Suprapubic skin (tissue), 4 donors: ENCODE measurements around the gene GSK3B. TPM values are rescaled to one million over a fixed set of nuclear protein-coding genes. Genes with fewer than 3 reads are reported as not detected.

Experiments
- DNase-seq, 2 donors: peaks; one replicate each; pipeline ENCODE4 v3.0.0-alpha.2; 2019; ENCODE audit warnings: low spot score in 2 of 2
- H3K27ac ChIP-seq: fragments of 200-600 bp; sonication (generic); one replicate; pipeline ENCODE4 v1.5.1; 2019
- H3K27me3 ChIP-seq: fragments of 200-600 bp; sonication (generic); one replicate; pipeline ENCODE4 v1.5.1; 2019
- H3K36me3 ChIP-seq: fragments of 200-600 bp; sonication (generic); one replicate; pipeline ENCODE4 v1.5.1; 2019
- H3K4me1 ChIP-seq: fragments of 200-600 bp; sonication (generic); one replicate; pipeline ENCODE4 v1.5.1; 2019
- H3K4me3 ChIP-seq: fragments of 200-600 bp; sonication (generic); one replicate; pipeline ENCODE4 v1.5.1; 2019; ENCODE audit warnings: mild to moderate bottlenecking
- H3K9me3 ChIP-seq: fragments of 200-600 bp; sonication (generic); one replicate; pipeline ENCODE4 v1.5.1; 2019
- CTCF ChIP-seq, 2 donors: fragments of 200-600 bp in 1 of 2; fragments of 450-650 bp in 1 of 2; sonication (generic) in 1 of 2; IDR thresholded peaks; one replicate each; pipeline ENCODE4 v1.5.1; 2016 to 2019; ENCODE audit warnings: antibody characterized with exemption in 2 of 2, mild to moderate bottlenecking in 1 of 2, moderate library complexity in 1 of 2
- EP300 ChIP-seq: sonication (generic); formaldehyde crosslinking; IDR thresholded peaks from one replicate; pipeline ENCODE4 v1.6.1; 2017; ENCODE audit warnings: antibody characterized with exemption
- POLR2A ChIP-seq, 2 donors: fragments of 450-650 bp; IDR thresholded peaks; one replicate each; pipeline ENCODE4 v1.6.1; 2017; ENCODE audit warnings: antibody characterized with exemption in 2 of 2, mild to moderate bottlenecking in 2 of 2, moderate library complexity in 2 of 2
- POLR2AphosphoS5 ChIP-seq, 3 donors: sonication (generic); formaldehyde crosslinking; IDR thresholded peaks; one replicate each; pipeline ENCODE4 v1.6.1; 2017; ENCODE audit warnings: antibody characterized with exemption in 3 of 3
- WGBS: methylation state at CpG from one replicate; pipeline ENCODE4 v1.1.5; 2018; 5-methylcytosine and 5-hydroxymethylcytosine counted together
- total RNA-seq, 4 donors: library from RNA; depleted of rRNA; stranded (reverse); fragments of >200 nt; gene quantifications; one replicate each; pipeline ENCODE4 v1.1.0, GENCODE V29; 2016

GSK3B gene
- total RNA-seq, 4 donors from 2014 or later: 43.8 to 58.1 (median 53.0) TPM

GRCh38 chr3:120137548-120137947 lies 43.3 kb upstream of the GSK3B start:
- no peak for DNase-seq
- Histone ChIP-seq H3K9me3 (no peaks in the 10 kb centered on the region), H3K4me3 (no peak overlapping the region), H3K27me3 (no peaks in the 10 kb centered on the region), H3K4me1 (no peaks in the 10 kb centered on the region), H3K27ac (no peak overlapping the region), H3K36me3 (no peaks in the 10 kb centered on the region)
- TF ChIP-seq EP300 (no peak), CTCF (IDR thresholded peaks at IDR 0.05) (no peak), POLR2A (IDR thresholded peaks at IDR 0.05) (no peak), POLR2AphosphoS5 (IDR thresholded peaks at IDR 0.05) (no peak)
- 71% methylated on average over 2 of the region's 2 CpGs for WGBS

GRCh38 chr3:120130656-120131055 lies 36.4 kb upstream of the GSK3B start:
- Histone ChIP-seq H3K4me3 (no peak overlapping the region), H3K27ac (no peak overlapping the region), H3K36me3 (no peaks in the 10 kb centered on the region), H3K27me3 (no peaks in the 10 kb centered on the region), H3K4me1 (no peaks in the 10 kb centered on the region), H3K9me3 (no peaks in the 10 kb centered on the region)
- no peak for DNase-seq
- 89% methylated on average over 3 of the region's 3 CpGs for WGBS
- TF ChIP-seq POLR2A (IDR thresholded peaks at IDR 0.05): no peak
- no peak for TF ChIP-seq EP300
- TF ChIP-seq POLR2AphosphoS5 (IDR thresholded peaks at IDR 0.05): no peak
- TF ChIP-seq CTCF (IDR thresholded peaks at IDR 0.05): no peak

GRCh38 chr3:120129718-120130513 lies 35.7 kb upstream of the GSK3B start:
- Histone ChIP-seq H3K27ac (no peak overlapping the region), H3K9me3 (no peaks in the 10 kb centered on the region), H3K27me3 (no peaks in the 10 kb centered on the region), H3K4me3 (no peak overlapping the region), H3K4me1 (no peaks in the 10 kb centered on the region), H3K36me3 (no peaks in the 10 kb centered on the region)
- 86% methylated on average over 2 of the region's 2 CpGs for WGBS
- TF ChIP-seq POLR2AphosphoS5 (IDR thresholded peaks at IDR 0.05) (no peak), EP300 (no peak), CTCF (IDR thresholded peaks at IDR 0.05) (no peak), POLR2A (IDR thresholded peaks at IDR 0.05) (no peak)
- DNase-seq: no peak

- Histone ChIP-seq H3K9me3 (no peaks in the 10 kb centered on the region), H3K4me1 (no peaks in the 10 kb centered on the region), H3K4me3 (no peak overlapping the region), H3K27ac (no peak overlapping the region), H3K36me3 (no peaks in the 10 kb centered on the region), H3K27me3 (no peaks in the 10 kb centered on the region)
- 94% methylated on average over 1 of the region's 1 CpG for WGBS
- no peak for TF ChIP-seq POLR2AphosphoS5 (IDR thresholded peaks at IDR 0.05)
- TF ChIP-seq EP300: no peak
- TF ChIP-seq POLR2A (IDR thresholded peaks at IDR 0.05): no peak
- no peak for TF ChIP-seq CTCF (IDR thresholded peaks at IDR 0.05)
- DNase-seq: no peak
These were observed 34.8 kb upstream of the GSK3B start for GRCh38 chr3:120129051-120129450.

- Histone ChIP-seq H3K9me3 (no peaks in the 10 kb centered on the region), H3K36me3 (no peaks in the 10 kb centered on the region), H3K4me1 (no peaks in the 10 kb centered on the region), H3K4me3 (no peak overlapping the region), H3K27me3 (no peaks in the 10 kb centered on the region), H3K27ac (no peak overlapping the region)
- TF ChIP-seq CTCF (IDR thresholded peaks at IDR 0.05): no peak
- TF ChIP-seq POLR2A (IDR thresholded peaks at IDR 0.05): no peak
- no peak for TF ChIP-seq EP300
- no peak for TF ChIP-seq POLR2AphosphoS5 (IDR thresholded peaks at IDR 0.05)
- DNase-seq: no peak
These were observed 31.7 kb upstream of the GSK3B start for GRCh38 chr3:120125992-120126391.
